OCI-LY3 (cell line): ENCODE data around the gene ARHGEF6.

Source experiments
- CTCF ChIP-seq: fragments of 200-600, 300-600 bp; sonication (generic); IDR thresholded peaks from 2 replicates; pipeline ENCODE4 v1.5.1; 2014; ENCODE audit warnings: antibody characterized with exemption, low read length, low read depth
- EZH2phosphoT487 ChIP-seq: fragments of 200-600 bp; shearing (Covaris generic); IDR thresholded peaks from 2 replicates; pipeline ENCODE4 v1.6.1; 2018; ENCODE audit warnings: antibody characterized with exemption, mixed run types, low read depth

GRCh38 chrX:136643243-136643642, 137.5 kb downstream of the ARHGEF6 start:
- TF ChIP-seq CTCF: no peak
- no peak for TF ChIP-seq EZH2phosphoT487
